Measurements from ENCODE around the gene HSPG2. TPM values are rescaled to one million over a fixed set of nuclear protein-coding genes. Genes with fewer than 3 reads are reported as not detected.
"Not testable (repeated sequence)": the region's sequence is repeated elsewhere in the genome, so short reads cannot be mapped to it uniquely, and the experiment has no call there.

Gene HSPG2
- total and polyA plus RNA-seq, 2 experiments from 2014 or later: 62.3 to 193 TPM

DNA sequence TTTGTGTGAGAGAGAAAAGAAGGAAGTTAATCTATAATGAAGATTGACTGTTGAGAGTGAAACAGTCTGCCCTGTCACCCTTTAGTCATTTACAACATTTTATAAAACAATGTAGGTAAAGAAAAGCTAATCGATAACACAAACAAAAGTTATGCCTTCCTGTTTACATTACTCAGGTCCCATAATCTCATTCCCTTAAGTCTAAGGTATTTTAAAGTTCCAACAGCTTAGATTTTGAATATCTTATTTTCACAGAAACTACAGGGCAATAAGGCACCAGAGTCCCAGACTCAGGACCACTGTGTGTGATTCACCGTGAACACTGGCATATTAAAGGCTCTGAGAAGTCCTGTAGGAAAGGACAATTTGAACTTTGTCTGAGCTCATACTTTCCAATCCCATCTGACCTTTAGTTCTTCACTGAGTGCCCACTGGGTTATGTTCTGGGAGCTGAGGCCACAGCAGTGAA, 35.9 kb upstream of the HSPG2 start:
- H3K27me3 ChIP-seq; H3K36me3 ChIP-seq; H3K4me3 ChIP-seq; DNase-seq (ENCODE audit: low read depth in 1 of 2, low spot score in 1 of 2); H3K4me1 ChIP-seq (ENCODE audit: low read depth); H3K27ac ChIP-seq; H3K9me3 ChIP-seq (ENCODE audit: low read depth): not testable (repeated sequence)

DNA sequence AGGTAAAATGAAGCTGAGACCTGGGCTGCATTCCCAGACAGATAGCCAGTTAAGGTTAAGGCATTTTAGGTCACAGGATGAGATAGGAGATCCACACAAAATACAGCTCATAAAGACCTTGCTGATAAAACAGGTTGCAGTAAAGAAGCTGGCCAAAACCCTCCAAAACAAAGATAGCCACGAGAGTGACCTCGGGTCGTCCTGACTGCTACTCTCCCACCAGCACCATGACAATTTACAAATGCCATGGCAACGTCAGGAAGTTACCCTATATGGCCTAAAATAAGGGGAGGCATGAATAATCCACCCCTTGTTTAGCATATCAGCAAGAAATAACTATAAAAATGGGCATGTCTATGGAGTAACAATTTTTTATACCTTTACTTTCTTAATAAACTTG, 33.4 kb upstream of the HSPG2 start:
- not testable (repeated sequence) for H3K9me3 ChIP-seq (ENCODE audit: low read depth); H3K27me3 ChIP-seq; H3K4me1 ChIP-seq (ENCODE audit: low read depth); H3K4me3 ChIP-seq; DNase-seq (ENCODE audit: low read depth in 1 of 2, low spot score in 1 of 2); H3K36me3 ChIP-seq; H3K27ac ChIP-seq

DNA sequence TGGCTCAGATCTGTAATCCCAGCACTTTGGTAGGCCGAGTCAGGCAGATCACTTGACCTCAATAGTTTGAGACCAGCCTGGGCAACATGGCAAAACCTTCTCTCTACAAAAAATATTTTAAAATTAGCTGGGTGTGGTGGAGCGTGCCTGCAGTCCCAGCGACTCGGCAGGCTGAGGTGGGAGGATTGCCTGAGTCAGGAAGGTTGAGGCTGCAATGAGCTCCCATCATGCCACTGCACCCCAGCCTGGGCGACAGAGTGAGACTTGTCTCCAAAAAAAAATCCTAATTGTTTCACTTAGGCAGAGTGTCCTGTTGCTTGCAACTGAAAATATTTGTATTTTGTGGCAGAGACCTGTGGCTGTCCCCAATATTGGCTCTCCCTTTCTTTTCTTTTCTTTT, 32.0 kb upstream of the HSPG2 start:
- DNase-seq (ENCODE audit: low read depth in 1 of 2, low spot score in 1 of 2); H3K27me3 ChIP-seq; H3K4me3 ChIP-seq; H3K9me3 ChIP-seq (ENCODE audit: low read depth); H3K4me1 ChIP-seq (ENCODE audit: low read depth); H3K36me3 ChIP-seq: not testable (repeated sequence)
- peak overlapping the region; percentile 53 for H3K27ac ChIP-seq

DNA sequence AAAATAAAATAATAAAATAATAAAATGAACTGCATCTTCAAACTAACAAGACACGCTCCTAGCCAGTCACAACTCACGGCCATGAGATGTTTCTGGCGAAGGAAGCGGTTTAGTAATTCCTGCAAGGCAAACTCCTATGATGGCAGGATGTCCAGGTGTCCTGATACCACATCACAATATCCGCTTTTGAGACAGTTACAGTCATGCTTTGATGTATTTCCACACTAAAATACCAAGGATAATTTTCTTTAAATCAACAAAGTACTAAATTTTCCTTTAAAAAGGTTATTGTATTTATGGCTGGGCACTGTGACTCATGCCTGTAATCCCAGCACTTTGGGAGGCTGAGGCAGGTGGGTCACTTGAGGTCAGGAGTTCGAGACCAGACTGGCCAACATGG, 30.1 kb upstream of the HSPG2 start:
- not testable (repeated sequence) for H3K27ac ChIP-seq; H3K36me3 ChIP-seq; H3K4me3 ChIP-seq; H3K9me3 ChIP-seq (ENCODE audit: low read depth); H3K4me1 ChIP-seq (ENCODE audit: low read depth); H3K27me3 ChIP-seq; DNase-seq (ENCODE audit: low read depth in 1 of 2, low spot score in 1 of 2)

DNA sequence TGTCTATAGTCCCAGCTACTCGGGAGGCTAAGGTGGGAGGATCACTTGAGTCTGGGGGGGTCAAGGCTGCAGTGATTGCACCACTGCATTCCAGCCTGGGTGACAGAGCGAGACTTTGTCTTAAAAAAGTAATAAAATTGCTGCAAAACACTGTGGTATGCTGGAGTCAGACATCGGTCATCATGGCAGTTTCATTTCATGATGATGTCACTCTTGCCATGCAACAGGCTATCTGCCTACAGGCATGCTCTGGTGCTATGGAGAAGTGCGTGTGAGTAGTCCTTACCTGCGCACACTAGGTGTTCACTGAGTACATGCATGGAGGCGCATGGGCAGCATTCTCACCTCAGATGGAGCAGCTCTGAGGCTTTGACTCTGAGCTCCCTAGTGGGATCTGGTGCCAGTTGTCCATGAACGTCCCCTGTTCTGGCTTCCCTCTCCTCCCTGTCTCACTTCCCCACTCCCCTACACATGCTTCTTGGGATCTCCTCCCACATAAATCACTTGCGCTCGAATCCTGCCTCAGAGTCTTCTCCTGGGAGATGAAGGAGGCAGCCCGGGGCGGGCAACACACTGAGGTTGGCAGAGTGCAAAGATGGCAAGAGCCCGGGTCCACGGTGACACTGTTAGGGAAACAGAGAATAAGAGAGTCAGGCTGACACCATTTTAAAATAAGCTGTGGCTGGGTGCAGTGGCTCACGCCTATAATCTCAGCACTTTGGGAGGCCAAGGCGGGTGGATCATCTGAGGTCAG, 29.3 kb upstream of the HSPG2 start:
- Histone ChIP-seq H3K27me3 (no peaks in the 10 kb centered on the region), H3K4me1 (ENCODE audit: low read depth) (no peaks in the 10 kb centered on the region), H3K9me3 (ENCODE audit: low read depth) (no peaks in the 10 kb centered on the region), H3K4me3 (no peak overlapping the region), H3K27ac (no peak overlapping the region), H3K36me3 (no peaks in the 10 kb centered on the region)
- peak in 1 of 2 donors; percentile 36 for DNase-seq (ENCODE audit: low read depth in 1 of 2, low spot score in 1 of 2)
- TF ChIP-seq, protein P1, sequence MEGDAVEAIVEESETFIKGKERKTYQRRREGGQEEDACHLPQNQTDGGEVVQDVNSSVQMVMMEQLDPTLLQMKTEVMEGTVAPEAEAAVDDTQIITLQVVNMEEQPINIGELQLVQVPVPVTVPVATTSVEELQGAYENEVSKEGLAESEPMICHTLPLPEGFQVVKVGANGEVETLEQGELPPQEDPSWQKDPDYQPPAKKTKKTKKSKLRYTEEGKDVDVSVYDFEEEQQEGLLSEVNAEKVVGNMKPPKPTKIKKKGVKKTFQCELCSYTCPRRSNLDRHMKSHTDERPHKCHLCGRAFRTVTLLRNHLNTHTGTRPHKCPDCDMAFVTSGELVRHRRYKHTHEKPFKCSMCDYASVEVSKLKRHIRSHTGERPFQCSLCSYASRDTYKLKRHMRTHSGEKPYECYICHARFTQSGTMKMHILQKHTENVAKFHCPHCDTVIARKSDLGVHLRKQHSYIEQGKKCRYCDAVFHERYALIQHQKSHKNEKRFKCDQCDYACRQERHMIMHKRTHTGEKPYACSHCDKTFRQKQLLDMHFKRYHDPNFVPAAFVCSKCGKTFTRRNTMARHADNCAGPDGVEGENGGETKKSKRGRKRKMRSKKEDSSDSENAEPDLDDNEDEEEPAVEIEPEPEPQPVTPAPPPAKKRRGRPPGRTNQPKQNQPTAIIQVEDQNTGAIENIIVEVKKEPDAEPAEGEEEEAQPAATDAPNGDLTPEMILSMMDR (IDR thresholded peaks at IDR 0.05; ENCODE audit: low read depth, low read length): no peak

DNA sequence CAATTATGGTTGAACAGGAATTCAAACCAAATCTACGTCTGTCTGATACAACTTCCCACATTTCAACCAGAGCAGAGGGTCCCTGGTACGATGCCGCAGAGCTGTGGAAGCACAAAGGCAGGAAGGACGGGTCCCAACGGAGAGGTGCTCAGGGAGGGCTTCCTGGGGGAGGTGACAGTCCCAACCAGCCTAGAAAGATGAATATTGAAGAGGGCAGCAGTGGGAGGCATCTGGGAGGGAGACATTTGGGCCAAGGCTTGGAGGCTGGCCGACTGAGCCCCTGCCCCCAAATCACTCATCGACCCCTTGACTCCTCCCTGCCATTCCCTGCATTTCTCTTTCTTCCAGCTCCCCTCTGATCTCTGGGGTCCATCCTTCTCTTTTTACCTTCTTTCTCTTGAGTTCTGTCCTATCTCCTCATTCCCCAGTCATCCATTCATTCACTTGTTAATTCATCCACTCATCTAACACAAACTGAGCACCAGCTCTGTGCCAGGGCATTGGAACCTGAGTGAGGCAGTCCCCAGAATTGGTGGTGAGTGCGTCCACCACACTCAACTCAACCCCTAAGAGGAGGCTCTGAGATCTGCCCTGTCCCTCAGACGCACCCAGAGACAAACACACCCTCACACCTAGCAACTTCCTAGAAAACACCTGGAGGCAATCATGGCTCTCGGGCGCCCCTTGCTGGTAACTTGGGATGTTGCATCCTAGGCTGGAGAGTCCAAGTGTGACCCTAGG, 26.5 kb upstream of the HSPG2 start:
- TF ChIP-seq, protein P1 (IDR thresholded peaks at IDR 0.05; ENCODE audit: low read depth, low read length): peak; percentile 93
- Histone ChIP-seq H3K36me3 (no peaks in the 10 kb centered on the region), H3K27me3 (no peaks in the 10 kb centered on the region), H3K4me1 (ENCODE audit: low read depth) (no peaks in the 10 kb centered on the region), H3K9me3 (ENCODE audit: low read depth) (no peaks in the 10 kb centered on the region), H3K27ac (no peak overlapping the region), H3K4me3 (no peak overlapping the region)
- DNase-seq (ENCODE audit: low read depth in 1 of 2, low spot score in 1 of 2): peak; percentile 72 to 77

DNA sequence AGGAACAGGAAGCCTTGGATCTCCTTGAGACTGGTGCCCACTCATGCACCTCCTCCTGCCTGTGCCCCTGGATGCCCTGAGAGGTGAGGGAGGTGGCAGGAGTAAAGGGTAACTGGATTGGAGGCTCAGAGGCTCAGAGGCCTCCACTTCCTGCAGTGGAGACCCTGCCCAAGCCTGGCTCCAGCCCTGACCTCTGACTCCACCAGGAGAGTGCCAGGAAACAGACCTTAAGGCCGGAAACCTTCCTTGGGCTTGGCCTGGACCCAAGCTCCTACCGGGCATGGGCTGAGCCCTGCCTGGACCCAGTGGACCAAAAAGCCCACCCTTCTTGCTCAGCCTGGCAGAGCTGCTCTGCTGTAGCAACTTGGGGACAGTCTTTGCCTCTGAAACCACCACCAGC, 24.7 kb upstream of the HSPG2 start:
- Histone ChIP-seq H3K4me1 (ENCODE audit: low read depth) (peaks cover 6% of the 10 kb centered on the region), H3K36me3 (no peaks in the 10 kb centered on the region), H3K9me3 (ENCODE audit: low read depth) (no peaks in the 10 kb centered on the region), H3K4me3 (no peak overlapping the region), H3K27ac (no peak overlapping the region), H3K27me3 (no peaks in the 10 kb centered on the region)
- TF ChIP-seq, protein P1 (IDR thresholded peaks at IDR 0.05; ENCODE audit: low read depth, low read length): no peak
- DNase-seq (ENCODE audit: low read depth in 1 of 2, low spot score in 1 of 2): no peak

All from cardiac muscle cell (in vitro differentiated cells and primary cell).